Spleen (tissue), 11 donors: Measurements from ENCODE around the gene BCORL1. TPM values are rescaled to one million over a fixed set of nuclear protein-coding genes. Genes with fewer than 3 reads are reported as not detected.

Experiments used
- DNase-seq: peaks from one replicate; pipeline ENCODE4 v3.0.0-alpha.2; 2020
- H3K27ac ChIP-seq, 8 donors: fragments of 200-600 bp; sonication (generic) in 7 of 8; 1 replicate in 4 of 8; 2 replicates in 4 of 8; pipeline versions ENCODE4 v1.5.0 to v1.8.0; 2016 to 2021; ENCODE audit warnings: inconsistent platforms in 4 of 8, mild to moderate bottlenecking in 4 of 8, moderate library complexity in 1 of 8
- H3K27me3 ChIP-seq, 7 donors: fragments of 200-600 bp; sonication (generic) in 6 of 7; replicated peaks in 1 of 7; 1 replicate in 4 of 7; 2 replicates in 3 of 7; pipeline versions ENCODE4 v1.5.0 to v1.8.0; 2016 to 2021; ENCODE audit warnings: inconsistent platforms in 3 of 7, mild to moderate bottlenecking in 1 of 7
- H3K36me3 ChIP-seq, 6 donors: fragments of 200-600 bp; sonication (generic) in 5 of 6; 1 replicate in 4 of 6; 2 replicates in 2 of 6; pipeline versions ENCODE4 v1.5.0 to v1.8.0; 2016 to 2021; ENCODE audit warnings: inconsistent platforms in 2 of 6
- H3K4me1 ChIP-seq, 6 donors: fragments of 200-600 bp; sonication (generic) in 5 of 6; 1 replicate in 3 of 6; 2 replicates in 3 of 6; pipeline versions ENCODE4 v1.5.0 to v1.8.0; 2016 to 2021; ENCODE audit warnings: inconsistent platforms in 3 of 6
- H3K4me3 ChIP-seq, 8 donors: fragments of 200-600 bp; sonication (generic) in 7 of 8; 1 replicate in 4 of 8; 2 replicates in 4 of 8; pipeline versions ENCODE4 v1.5.0 to v1.8.0; 2016 to 2021; ENCODE audit warnings: inconsistent platforms in 4 of 8, mild to moderate bottlenecking in 4 of 8, moderate library complexity in 2 of 8
- H3K9me3 ChIP-seq, 8 donors: fragments of 200-600 bp; sonication (generic) in 7 of 8; 1 replicate in 4 of 8; 2 replicates in 4 of 8; pipeline versions ENCODE4 v1.5.0 to v1.8.0; 2016 to 2021; ENCODE audit warnings: inconsistent platforms in 4 of 8
- POLR2A ChIP-seq, 3 donors: fragments of 450-650 bp; IDR thresholded peaks; one replicate each; pipeline ENCODE4 v1.5.1; 2017; ENCODE audit warnings: antibody characterized with exemption in 3 of 3, mild to moderate bottlenecking in 1 of 3
- POLR2AphosphoS5 ChIP-seq, 3 donors: sonication (generic); formaldehyde crosslinking; IDR thresholded peaks; one replicate each; pipeline ENCODE4 v1.5.1; 2017; ENCODE audit warnings: antibody characterized with exemption in 3 of 3
- WGBS, 5 donors: extraction: QIAGEN DNeasy Blood & Tissue Kit in 3 of 5; methylation state at CpG; one replicate each; pipeline versions ENCODE4 v1.1.5 to v1.1.7; 2013 to 2018; 5-methylcytosine and 5-hydroxymethylcytosine counted together
- intact Hi-C: fragments of 100-400 bp; cut with DNase I; formaldehyde crosslinking; loops from one replicate; pipeline ENCODE4 v1.15.0; 2023; ENCODE audit warnings: low total_unique reads
- polyA plus RNA-seq, 3 donors: library from polyadenylated mRNA; stranded (reverse); fragments of 200-250 nt; gene quantifications; one replicate each; pipeline ENCODE4 v1.2.1, GENCODE V29; 2013
- total RNA-seq, 7 donors: library from RNA; depleted of rRNA in 3 of 7; stranded (reverse); fragments of >200 nt in 3 of 7; fragmentation: NEBNext Ultra II Directional in 4 of 7; extraction: Animal tissue kit (Norgen Biotek cat#: 25700) in 4 of 7; gene quantifications; one replicate each; pipeline versions ENCODE4 v1.1.0 to v1.2.1, GENCODE V29; 2016 to 2021
- TF ChIP-seq, protein P1 (sequence below), 11 experiments: fragments of 200-600 bp in 7 of 11; fragments of 450-650 bp in 4 of 11; sonication (generic) in 4 of 11; IDR thresholded peaks in 8 of 11; conservative IDR thresholded peaks in 3 of 11; 1 replicate in 7 of 11; 2 replicates in 4 of 11; pipeline versions ENCODE4 v1.4.0 to v1.8.0; 2016 to 2021; ENCODE audit warnings: antibody characterized with exemption in 11 of 11, inconsistent platforms in 4 of 11, mild to moderate bottlenecking in 1 of 11
- donor health status: healthy with polysubstance abuse.
- donor health status: DM: no; HTN: no; CAD: no; lungs with moderate emphysema.
- donor health status: DM: no; HTN: no; CAD: no.
- donor health status: Bipolar disorder and iron deficiency.
- donor health status: healthy.
- donor health status: DM: no; HTN: no; CAD: no.
- donor health status: DM: yes; HTN: yes; CAD: no.

The BCORL1 gene
- total and polyA plus RNA-seq, 10 donors, result 0.85 to 18.1 (median 12.3) TPM

DNA sequence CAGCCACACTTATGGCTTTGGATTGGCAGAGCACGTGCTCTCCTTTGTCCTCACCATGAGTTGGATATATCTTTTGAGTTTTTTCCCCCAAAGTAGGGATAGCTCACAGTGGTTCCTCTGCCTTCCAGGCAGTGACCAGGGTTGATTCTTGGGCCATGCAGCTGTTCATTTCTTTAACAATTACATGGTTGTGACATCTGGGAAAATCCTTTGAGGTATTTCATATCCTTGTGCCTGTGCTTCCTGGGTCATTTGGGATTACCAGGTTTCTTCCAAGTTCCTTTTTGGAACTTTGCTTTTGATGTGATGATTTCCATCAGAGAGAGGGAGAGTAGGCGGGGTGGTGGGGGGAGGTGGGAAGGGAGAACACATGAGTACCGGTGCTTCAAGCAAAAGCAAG lies 15.6 kb downstream of the BCORL1 start:
- Histone ChIP-seq H3K4me1 (peaks cover 0 to 16% (median 0%) of the 10 kb centered on the region in 6 donors), H3K27ac (peak overlapping the region in 2 of 8 donors; percentile 76 to 85), H3K4me3 (no peak overlapping the region), H3K27me3 (no peaks in the 10 kb centered on the region), H3K9me3 (no peaks in the 10 kb centered on the region), H3K36me3 (no peaks in the 10 kb centered on the region)
- TF ChIP-seq POLR2AphosphoS5 (IDR thresholded peaks at IDR 0.05) (no peak), POLR2A (IDR thresholded peaks at IDR 0.05) (no peak)
- TF ChIP-seq, protein P1, sequence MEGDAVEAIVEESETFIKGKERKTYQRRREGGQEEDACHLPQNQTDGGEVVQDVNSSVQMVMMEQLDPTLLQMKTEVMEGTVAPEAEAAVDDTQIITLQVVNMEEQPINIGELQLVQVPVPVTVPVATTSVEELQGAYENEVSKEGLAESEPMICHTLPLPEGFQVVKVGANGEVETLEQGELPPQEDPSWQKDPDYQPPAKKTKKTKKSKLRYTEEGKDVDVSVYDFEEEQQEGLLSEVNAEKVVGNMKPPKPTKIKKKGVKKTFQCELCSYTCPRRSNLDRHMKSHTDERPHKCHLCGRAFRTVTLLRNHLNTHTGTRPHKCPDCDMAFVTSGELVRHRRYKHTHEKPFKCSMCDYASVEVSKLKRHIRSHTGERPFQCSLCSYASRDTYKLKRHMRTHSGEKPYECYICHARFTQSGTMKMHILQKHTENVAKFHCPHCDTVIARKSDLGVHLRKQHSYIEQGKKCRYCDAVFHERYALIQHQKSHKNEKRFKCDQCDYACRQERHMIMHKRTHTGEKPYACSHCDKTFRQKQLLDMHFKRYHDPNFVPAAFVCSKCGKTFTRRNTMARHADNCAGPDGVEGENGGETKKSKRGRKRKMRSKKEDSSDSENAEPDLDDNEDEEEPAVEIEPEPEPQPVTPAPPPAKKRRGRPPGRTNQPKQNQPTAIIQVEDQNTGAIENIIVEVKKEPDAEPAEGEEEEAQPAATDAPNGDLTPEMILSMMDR (IDR thresholded peaks at IDR 0.05 in 8 of 11, conservative IDR thresholded peaks at IDR 0.05 in 3 of 11), result no peak
- no peak for DNase-seq
- intact Hi-C loops, result no loop called here
- 71 to 97% (median 85%) methylated on average over 3 of the region's 3 CpGs for WGBS, 5 donors

GRCh38 chrX:130001893-130002292 lies 19.5 kb downstream of the BCORL1 start:
- intact Hi-C loops, result no loop called here
- no peaks in the 10 kb centered on the region for H3K9me3 ChIP-seq
- no peaks in the 10 kb centered on the region for H3K4me1 ChIP-seq
- H3K27me3 ChIP-seq, result no peaks in the 10 kb centered on the region
- H3K36me3 ChIP-seq, result peaks cover 0 to 20% (median 0%) of the 10 kb centered on the region in 6 donors
- TF ChIP-seq, protein P1 (IDR thresholded peaks at IDR 0.05 in 8 of 11, conservative IDR thresholded peaks at IDR 0.05 in 3 of 11), result no peak
- no peak for TF ChIP-seq POLR2AphosphoS5 (IDR thresholded peaks at IDR 0.05)
- DNase-seq, result no peak
- H3K27ac ChIP-seq, result no peak overlapping the region
- H3K4me3 ChIP-seq, result no peak overlapping the region
- WGBS, 5 donors, result 63 to 78% (median 69%) methylated on average over 6 of the region's 6 CpGs

DNA sequence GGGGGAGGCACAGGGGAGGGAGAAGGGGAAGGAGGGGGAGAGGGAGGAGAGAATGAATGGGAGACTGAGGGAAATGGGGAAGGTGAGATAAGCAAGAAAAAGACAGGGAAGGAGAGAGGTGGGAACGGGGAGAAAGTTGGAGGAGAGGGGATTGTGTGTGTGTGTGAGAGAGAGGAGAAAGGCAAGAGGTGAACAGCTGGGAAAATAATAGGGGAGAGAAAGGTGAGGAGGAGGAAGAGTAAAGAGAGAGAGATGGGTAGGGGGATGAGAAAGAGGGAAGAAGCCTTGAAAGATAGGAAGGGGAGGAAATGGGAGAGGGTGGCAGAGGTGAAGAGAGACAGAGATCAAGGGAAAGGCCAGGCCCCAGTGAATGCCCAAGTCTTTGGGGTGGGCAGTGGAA lies 20.1 kb downstream of the BCORL1 start:
- Histone ChIP-seq H3K27ac (no peak overlapping the region), H3K27me3 (no peaks in the 10 kb centered on the region), H3K36me3 (peaks cover 0 to 27% (median 0%) of the 10 kb centered on the region in 6 donors), H3K9me3 (no peaks in the 10 kb centered on the region), H3K4me3 (no peak overlapping the region), H3K4me1 (no peaks in the 10 kb centered on the region)
- intact Hi-C loops, result no loop called here
- WGBS, 5 donors, result 58 to 78% (median 62%) methylated on average over 1 of the region's 1 CpG
- no peak for DNase-seq
- TF ChIP-seq POLR2A (IDR thresholded peaks at IDR 0.05), result no peak
- TF ChIP-seq, protein P1 (IDR thresholded peaks at IDR 0.05 in 8 of 11, conservative IDR thresholded peaks at IDR 0.05 in 3 of 11), result no peak
- TF ChIP-seq POLR2AphosphoS5 (IDR thresholded peaks at IDR 0.05), result no peak

GRCh38 chrX:130005089-130005807 lies 22.8 kb downstream of the BCORL1 start:
- H3K4me1 ChIP-seq, result no peaks in the 10 kb centered on the region
- TF ChIP-seq POLR2AphosphoS5 (IDR thresholded peaks at IDR 0.05) (no peak), POLR2A (IDR thresholded peaks at IDR 0.05) (no peak)
- TF ChIP-seq, protein P1 (IDR thresholded peaks at IDR 0.05 in 8 of 11, conservative IDR thresholded peaks at IDR 0.05 in 3 of 11), result no peak
- WGBS, 5 donors, result 86 to 92% (median 90%) methylated on average over 13 of the region's 13 CpGs
- no peaks in the 10 kb centered on the region for H3K9me3 ChIP-seq
- peaks cover 0 to 48% (median 0%) of the 10 kb centered on the region in 6 donors for H3K36me3 ChIP-seq
- intact Hi-C loops, result no loop called here
- H3K27ac ChIP-seq, result no peak overlapping the region
- no peak overlapping the region for H3K4me3 ChIP-seq
- no peaks in the 10 kb centered on the region for H3K27me3 ChIP-seq
- peak; percentile 27 for DNase-seq
